Caki2 (cell line): ENCODE data around the gene TNRC6B. TPM values are rescaled to one million over a fixed set of nuclear protein-coding genes. Genes with fewer than 3 reads are reported as not detected.
"Not testable (repeated sequence)": the region's sequence is repeated elsewhere in the genome, so short reads cannot be mapped to it uniquely, and the experiment has no call there.

Experiments
- DNase-seq: peaks from one replicate; pipeline ENCODE4 v3.0.0-alpha.2; 2015; ENCODE audit warnings: low read depth
- in situ Hi-C: cut with HindIII; loops from 2 replicates; pipeline ENCODE4 v1.10.0; 2016; ENCODE audit warnings: low sequenced_read_pairs, low pct_unique_long_range_greater_than_20kb, mixed read lengths
- total RNA-seq: library from RNA; depleted of rRNA; stranded (reverse); fragments of >200 nt; shearing (Covaris generic); gene quantifications from 2 replicates; pipeline ENCODE4 v1.2.3, GENCODE V29; 2014; ENCODE audit warnings: low replicate concordance

TNRC6B gene
- total RNA-seq, 1 experiment from 2014 or later = 7.7 TPM

DNA sequence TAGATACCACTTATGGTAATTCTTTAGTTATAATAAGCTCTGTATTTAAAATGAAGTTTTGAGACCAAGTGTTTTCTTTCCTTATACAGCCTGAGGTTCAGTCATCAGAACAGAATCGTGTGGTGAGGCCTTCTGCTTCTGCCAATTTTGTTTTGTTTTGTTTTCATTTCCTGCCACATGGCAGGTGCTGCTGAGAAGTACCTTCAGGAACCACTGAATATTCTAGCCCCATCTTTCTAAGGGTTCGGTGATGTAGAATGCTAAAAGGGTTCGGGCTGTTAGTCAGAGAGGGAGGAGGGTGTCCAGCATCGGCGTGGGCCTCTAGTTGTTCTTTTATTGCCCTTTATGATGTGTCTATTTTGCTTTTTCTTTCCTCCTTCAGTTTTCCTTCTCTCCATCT lies 25.8 kb downstream of the TNRC6B start:
- DNase-seq = no peak
- in situ Hi-C loops = no loop called here

DNA sequence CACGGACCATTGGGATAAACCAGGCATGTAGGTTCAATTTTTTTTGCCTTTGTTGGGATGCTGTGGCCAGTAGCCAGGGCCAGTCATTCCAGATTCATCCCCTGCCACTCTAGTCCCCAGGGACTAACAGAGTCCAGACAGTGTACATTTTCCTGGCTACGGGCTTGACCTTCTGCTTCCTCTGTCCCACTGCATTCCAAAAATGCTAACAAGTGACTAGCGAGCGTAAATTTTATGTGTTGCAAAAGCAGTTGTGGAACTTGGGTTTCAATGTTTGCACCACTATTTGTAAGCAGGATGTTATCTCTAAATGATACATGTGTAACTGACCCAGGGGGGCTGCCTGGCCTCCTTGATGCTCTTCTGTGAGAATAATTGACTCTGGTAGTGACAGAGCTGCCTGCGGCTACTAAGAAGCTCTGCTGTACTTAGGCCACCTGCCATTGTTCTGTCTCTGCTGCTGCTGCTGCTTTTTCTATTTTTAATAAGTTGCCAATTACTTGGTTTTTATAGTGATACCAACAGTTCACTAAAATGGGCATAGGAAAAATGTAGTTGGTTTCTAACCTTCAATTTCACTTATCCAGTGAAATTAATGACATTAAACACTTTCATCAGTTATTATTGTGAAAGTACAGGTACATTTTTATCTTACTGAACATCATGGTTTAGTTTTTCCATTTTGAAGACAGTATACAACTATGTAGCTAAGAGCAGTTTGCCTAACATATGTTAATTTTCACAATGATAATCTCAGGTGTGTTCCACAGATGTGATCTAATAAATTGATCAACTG lies 26.8 kb downstream of the TNRC6B start:
- no peak for DNase-seq
- in situ Hi-C loops = no loop called here

DNA sequence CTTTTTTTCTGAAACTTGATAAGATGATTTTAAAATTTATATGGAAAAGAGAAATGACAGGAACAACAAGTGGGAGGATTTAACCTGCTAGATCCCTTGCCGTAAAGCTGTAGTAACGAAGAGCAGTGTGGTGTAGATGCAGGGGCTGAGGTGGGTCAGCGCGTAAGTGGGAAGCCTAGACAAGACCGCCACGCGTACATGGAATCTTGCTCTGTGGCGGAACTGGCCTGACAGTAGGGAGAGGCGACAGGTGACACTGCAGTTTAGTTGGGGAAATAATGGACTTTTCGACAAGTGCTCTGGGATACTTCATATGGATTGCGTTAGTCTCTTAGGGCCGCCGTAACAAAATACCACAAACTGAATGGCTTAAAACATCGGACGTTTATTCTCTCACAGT lies 28.8 kb downstream of the TNRC6B start:
- in situ Hi-C loops = no loop called here
- no peak for DNase-seq

DNA sequence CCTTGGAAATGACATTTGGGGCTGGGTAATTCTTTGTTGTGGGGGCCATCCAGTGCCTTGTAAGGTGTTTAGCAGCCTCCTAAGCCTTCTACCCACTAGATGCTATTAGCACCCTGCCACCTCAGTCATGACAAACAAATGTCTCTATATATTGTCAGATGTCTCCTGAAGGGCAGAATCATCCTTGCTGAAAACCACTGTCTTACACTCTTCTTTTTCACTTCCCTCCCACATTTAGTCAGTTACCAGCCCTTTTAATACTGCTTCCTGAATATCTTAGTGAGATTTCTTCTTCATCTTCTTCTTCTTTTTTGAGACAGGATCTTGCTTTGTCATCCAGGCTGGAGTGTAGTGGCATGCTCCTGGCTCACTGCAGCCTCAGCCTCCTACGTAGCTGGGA lies 33.1 kb downstream of the TNRC6B start:
- in situ Hi-C loops = no loop called here
- DNase-seq = no peak

DNA sequence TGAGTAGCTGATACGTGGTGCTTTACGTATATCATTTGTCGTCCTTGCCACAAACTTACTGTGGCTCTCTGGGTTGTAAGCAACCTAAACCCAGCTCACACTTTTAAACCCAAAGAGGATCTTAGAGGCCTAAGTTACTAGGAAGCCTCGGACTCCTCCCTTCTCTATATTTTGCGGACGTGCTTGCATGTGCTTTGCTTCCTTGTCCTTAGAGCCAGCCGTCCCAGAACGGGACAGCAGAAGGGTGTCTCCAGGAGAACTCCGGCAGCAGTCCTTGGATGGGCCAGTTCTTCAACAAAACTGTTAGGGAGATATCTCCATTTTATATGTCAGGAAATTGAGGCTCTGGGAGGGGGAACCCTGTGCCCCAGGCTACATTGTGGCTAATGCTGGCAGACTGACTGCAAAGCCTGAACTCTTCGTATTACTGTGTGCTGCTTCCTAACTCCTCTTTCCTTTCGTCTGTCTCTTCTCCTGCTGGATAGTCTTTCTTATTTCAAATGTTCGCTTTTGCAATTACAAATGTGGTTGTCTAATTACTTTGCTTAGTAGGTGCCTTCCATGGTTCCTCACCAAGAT lies 33.8 kb downstream of the TNRC6B start:
- no peak for DNase-seq
- in situ Hi-C loops = no loop called here

DNA sequence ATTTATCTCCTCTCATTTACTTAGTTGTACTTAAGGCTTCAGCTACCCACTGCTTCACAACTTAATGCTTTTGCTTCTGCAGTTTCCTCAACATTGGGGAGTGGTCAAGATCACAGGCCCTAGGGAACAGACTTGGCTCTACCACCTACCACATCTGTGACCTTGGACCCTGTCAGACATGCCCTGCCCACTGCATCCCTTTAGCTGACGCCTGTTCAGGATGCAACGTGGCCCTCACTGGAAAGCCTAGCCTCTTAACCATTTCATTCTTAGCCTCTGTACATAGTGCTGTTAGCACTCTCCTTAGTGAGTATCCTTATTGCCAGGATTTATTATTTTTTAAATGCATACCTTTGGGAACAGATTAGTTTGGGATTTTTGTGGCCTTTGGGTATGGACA lies 34.4 kb downstream of the TNRC6B start:
- no peak for DNase-seq
- in situ Hi-C loops = no loop called here

DNA sequence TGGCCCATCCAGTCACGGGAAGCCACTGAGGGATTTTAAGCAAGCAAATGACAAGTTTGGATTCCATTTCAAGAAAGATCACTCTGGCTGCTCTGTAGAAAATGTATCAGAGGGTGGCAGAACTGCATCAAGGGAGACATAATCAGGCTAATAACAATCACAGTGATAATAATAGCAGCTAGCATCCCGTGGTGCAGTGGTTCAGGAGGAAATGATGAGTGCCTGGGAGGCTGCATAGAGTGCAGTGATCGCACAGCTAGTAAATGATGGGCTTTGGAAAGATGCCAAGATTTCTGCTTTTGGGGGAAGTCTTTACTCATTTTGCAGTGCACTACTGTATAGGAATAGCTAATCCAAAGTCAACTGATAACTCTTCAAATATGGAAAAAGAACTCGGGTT lies 35.8 kb downstream of the TNRC6B start:
- in situ Hi-C loops = no loop called here
- DNase-seq = no peak

DNA sequence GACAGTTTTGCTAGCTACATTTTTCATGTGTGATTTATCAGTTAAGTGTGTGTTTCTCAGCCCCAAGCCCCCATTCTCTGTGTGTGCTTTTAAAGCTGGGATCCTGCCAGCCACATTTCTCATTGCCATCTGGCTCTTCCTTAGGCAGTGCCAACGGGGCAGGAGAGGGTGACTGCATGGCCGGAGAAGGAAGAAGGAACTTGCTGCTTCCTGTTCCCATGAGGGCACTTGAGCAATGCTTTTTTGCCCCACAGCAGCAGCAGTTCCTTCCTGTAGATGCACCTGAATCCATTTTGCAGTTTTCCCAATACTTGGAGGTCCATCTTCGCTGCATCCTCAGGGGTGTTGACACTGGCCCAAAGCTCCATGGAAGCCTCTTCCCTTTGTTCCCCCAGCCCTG lies 37.5 kb downstream of the TNRC6B start:
- in situ Hi-C loops = no loop called here
- DNase-seq = no peak

DNA sequence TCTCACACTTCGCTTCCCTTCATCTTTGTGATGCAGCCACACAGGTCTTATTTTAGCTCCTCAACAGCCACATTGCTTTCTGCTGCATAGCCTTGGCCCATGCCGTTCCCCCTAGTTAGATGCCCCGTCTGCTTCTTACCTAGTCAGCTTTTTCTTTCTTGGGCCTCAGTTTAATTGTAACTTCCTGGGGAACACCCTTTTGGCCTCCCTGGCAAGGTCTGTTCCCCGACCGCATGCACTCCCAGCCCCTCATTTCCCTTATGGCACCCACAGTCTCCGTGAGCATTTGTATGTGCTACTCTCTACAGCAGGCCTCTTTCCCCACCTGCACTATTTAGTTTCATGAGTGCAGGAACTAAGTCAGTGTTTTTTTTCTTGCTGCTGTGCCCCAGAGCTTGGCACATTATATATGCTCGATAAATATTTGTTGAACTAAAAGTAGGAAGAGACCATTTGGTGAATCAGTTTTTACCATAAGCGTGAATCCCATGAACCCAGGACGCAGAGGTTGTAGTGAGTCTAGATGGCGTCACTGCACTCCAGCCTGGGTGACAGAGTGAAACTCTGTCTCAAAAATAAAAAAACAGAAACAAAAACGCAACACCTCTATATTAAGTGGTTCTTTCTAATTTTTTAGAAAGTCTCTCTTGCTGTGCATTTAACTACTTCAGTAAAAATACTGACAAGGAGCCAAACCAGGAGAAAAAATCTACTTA lies 38.5 kb downstream of the TNRC6B start:
- in situ Hi-C loops = no loop called here
- no peak for DNase-seq

DNA sequence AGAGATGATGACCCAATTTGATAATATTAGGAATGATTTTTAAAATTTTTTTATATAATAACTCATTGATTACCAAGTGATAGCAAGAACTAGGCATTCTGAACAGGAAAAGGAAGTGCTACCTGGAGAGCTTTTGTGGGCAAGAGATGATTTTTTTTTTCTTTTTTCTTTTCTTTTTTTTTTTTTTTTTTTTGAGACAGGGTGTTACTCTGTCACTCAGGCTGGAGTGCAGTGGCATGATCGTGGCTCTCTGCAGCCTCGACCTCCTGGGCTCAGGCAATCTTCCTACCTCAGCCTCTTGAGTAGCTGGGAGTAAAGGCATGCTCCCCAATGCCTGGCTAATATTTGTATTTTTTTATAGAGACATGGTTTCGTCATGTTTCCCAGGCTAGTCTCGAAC lies 40.4 kb downstream of the TNRC6B start:
- in situ Hi-C loops = no loop called here
- DNase-seq = no peak

DNA sequence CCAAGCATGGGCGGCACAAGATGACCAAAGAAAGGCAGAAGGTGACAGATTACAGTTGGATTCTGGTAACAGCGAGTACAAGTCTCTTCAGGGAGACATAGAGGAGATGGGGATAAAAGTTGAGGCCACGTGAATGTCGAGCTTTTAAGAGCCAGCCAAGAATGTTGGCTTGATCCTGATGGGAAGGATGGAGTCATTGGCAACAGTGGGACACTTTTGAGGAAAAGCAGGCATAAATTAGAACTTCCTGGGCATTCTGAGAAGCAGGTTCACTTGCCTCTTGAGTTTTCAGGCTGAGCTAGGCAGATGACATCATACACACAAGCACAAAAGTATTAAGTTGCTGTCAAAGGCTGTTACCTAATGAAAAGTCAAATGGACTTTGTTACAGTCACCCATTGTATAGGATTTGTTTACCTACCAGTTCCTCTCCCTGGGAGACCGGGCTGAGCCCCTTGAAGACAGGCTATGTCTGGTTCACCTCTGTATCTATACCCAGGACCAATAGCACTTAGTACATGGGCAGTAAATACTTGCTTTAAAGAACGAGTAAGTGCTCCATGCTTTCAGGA lies 41.1 kb downstream of the TNRC6B start:
- no peak for DNase-seq
- in situ Hi-C loops = no loop called here

DNA sequence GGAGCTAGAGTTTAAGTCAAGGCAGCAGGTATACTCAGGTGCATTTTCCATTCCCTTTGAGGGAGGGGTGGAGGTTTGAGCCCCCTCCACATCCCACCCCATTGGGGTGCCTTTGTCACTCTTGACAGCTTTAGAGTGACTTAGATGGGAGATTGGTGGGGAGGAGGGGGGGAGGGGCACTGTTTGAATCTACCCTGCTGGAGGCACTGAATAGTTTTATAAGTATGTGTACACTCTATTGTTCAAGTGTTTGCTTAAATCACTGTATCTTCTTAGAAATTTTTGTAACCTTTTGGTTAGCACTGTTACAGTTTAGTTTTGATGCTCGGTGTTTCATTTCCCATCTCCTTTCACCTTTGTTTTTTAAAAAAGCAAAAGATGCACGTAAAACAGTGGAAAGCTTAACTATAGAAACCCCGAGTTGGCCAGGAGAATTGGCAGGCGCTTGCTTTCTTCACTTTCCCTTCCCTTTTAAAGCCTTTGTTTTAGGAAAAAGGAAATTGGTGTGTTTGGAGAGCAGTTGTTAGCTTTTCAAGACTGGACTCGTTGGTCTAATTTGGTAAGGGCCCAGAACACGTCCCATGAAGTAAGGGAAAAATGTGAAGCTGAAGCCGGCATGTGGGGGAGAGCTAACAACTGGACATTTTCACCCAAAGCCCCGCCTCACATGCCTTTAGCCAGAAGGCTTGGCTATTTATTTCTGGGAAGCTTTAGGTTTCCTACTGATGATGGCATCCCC lies 42.8 kb downstream of the TNRC6B start:
- in situ Hi-C loops = no loop called here
- no peak for DNase-seq

DNA sequence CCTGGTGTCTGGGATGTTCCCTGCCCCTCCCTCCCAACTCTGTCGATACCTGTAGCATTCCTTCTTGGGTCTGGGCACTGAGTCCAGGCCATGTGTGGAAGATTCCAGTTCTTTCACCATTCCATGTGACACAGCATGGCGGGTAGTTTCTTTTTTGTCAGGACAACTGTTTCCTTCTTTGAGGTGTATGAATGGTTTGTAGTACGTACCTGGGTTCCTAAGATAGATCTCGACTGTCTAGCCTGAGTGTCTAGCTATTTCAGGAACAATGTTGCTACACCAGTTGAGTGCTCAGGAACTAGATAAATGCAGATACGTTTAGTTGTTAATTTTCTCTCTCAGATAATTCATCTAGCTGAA lies 43.3 kb downstream of the TNRC6B start:
- no peak for DNase-seq
- in situ Hi-C loops = no loop called here

DNA sequence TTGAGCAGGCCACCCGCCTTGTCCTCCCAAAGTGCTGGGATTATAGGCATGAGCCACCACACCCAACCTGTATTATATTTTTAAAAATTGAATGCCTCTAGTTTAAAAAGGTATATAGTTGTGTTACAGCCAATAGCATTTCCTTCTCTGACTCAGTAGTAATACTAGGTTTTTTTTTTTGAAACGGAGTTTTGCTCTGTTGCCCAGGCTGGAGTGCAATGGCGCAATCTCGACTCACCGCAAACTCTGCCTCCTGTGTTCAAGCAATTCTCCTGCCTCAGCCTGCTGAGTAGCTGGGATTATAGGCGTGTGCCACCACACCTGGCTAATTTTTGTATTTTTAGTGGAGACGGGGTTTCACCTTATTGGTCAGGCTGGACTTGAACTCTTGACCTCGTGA lies 45.3 kb downstream of the TNRC6B start:
- DNase-seq, in situ Hi-C loops: not testable (repeated sequence)

DNA sequence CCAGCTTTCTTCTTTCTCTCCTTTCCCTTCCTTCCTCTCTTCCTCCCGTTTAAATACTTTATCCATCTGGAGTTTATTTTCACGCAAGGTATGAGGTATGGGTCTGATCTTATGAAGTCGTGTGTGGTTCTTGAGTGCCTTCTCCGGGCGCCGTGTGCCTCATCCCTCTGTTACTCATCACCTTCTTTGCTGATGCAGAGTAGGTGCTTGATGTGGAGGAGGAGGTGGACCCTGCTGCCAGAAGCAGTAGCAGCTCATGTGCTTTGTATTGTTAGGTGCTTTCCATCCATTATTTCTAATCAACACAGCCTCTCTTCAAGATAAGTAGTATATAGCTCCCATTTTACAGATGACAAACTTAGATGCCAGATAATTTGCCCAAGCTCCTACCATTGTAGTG lies 47.0 kb downstream of the TNRC6B start:
- DNase-seq = no peak
- in situ Hi-C loops = no loop called here

DNA sequence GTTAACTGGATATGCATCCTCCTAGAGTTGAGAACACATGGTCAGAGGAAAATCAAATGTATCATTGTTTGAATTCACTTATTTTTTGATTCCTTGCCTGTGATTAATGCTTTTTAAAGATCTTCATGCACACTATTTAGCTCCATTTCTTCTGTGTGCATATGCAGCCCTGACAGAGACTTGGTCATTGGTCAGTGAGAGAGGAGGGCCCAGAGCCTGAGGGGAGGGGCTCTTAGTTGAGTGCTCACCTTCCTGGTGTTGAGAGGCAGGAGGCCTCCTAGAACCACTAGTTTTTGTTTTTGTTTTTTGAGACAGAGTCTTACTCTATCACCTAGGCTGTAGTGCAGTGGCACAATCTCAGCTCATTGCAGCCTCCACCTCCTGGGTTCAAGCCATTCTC lies 48.9 kb downstream of the TNRC6B start:
- DNase-seq = no peak
- in situ Hi-C loops = no loop called here

DNA sequence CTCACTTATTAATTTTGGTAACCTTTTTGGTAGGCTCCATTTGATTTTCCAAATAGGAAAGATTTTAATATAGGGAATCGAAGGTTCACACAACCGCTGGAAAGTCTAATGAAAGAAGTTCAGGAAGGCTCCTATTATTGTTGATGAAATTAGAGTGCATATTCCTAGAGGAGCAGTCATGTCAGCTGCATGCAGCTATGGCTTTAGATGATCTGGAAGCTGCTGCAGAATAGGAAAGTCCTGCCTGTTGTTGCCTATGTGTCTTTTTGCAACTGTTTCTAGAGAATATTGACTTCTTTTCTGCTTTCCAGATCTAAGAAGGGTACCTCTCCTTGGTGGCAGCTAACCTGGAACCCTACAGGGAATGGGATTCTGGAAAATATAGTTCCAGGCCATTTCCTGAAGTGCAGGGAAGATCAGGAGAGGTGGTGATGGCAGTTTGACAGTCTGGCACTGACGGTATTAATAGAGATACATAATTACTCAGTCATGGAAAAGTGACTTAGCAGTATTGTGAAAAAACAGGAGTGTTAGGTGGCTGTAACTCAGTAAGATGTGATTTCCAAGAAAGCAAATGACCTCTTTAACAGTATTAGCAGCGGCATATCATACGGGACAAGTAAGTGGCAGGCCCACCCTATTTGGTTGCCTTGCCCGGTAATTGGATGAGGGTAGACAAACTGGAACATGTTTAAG lies 54.0 kb downstream of the TNRC6B start:
- in situ Hi-C loops = loop anchor here (10.0 kb wide), 1 partner anchor 93 kb away; no protein-coding TSS in a partner anchor
- DNase-seq = no peak

DNA sequence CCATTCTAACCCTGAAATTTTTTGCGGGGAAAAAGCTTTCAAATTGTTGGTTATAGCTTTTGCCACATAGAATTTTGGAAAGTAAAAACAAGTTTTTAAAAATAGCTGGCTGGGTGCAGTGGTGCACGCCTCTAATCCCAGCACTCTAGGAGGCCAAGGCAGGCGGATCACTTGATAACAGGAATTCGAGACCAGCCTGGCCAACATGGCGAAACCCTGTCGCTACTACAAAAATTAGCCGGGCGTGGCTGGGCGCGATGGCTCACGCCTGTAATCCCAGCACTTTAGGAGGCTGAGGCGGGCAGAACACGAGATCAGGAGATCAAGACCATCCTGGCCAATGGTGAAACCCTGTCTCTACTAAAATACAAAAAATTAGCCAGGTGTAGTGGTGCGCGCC lies 54.9 kb downstream of the TNRC6B start:
- in situ Hi-C loops = loop anchor here (10.0 kb wide), 1 partner anchor 92 kb away; no protein-coding TSS in a partner anchor
- DNase-seq = no peak
